OCI-LY7 (cell line): Measurements from ENCODE around the gene TNS3. TPM values are rescaled to one million over a fixed set of nuclear protein-coding genes. Genes with fewer than 3 reads are reported as not detected.

Experiments used
- BruUV-seq: library from RNA; stranded (reverse); fragments of 400-500 nt; replicated peaks from 2 replicates; lab custom pipeline; 2021; lab: Mats Ljungman, UMichigan
- CTCF ChIA-PET: fragments of 300-600 bp; sonication (Branson Sonifier 250); formaldehyde crosslinking; loops from one replicate; lab custom pipeline; 2022; ENCODE audit warnings: antibody characterized with exemption; ENCODE audit not compliant: unreplicated experiment; lab: Charles Lee
- POLR2A ChIA-PET: fragments of 300-600 bp; sonication (Branson Sonifier 250); formaldehyde crosslinking; loops from one replicate; lab custom pipeline; 2022; ENCODE audit warnings: antibody characterized with exemption; lab: Charles Lee
- DNase-seq: peaks from one replicate; pipeline ENCODE4 v3.0.0-alpha.2; 2015; ENCODE audit warnings: low spot score
- H2AFZ ChIP-seq: fragments of 200-600 bp; sonication (generic), shearing (Covaris generic); 2 replicates; pipeline ENCODE4 v1.6.1; 2014; ENCODE audit warnings: mild to moderate bottlenecking, antibody characterized with exemption, low read length, moderate library complexity
- H3K27ac ChIP-seq: fragments of 200-600 bp; sonication (generic); 2 replicates; pipeline ENCODE4 v1.5.1; 2014; ENCODE audit warnings: mixed run types, low read depth, mild to moderate bottlenecking, moderate library complexity, low read length, inconsistent platforms; ENCODE audit not compliant: poor library complexity, severe bottlenecking
- H3K36me3 ChIP-seq: fragments of 200-600 bp; sonication (generic); 2 replicates; pipeline ENCODE4 v1.6.1; 2014; ENCODE audit warnings: mild to moderate bottlenecking, antibody characterized with exemption, low read length, moderate library complexity, mixed read lengths; ENCODE audit not compliant: insufficient read depth
- H3K4me1 ChIP-seq: fragments of 200-600 bp; sonication (generic); 2 replicates; pipeline ENCODE4 v1.5.1; 2014; ENCODE audit warnings: mild to moderate bottlenecking, low read length; ENCODE audit not compliant: insufficient read depth, poor library complexity, severe bottlenecking
- H3K4me2 ChIP-seq: fragments of 200-600 bp; sonication (generic); 2 replicates; pipeline ENCODE4 v1.6.1; 2014; ENCODE audit warnings: mild to moderate bottlenecking, low read length
- H3K4me3 ChIP-seq: fragments of 200-600 bp; sonication (generic); 2 replicates; pipeline ENCODE4 v1.5.1; 2014; ENCODE audit warnings: mild to moderate bottlenecking, low read depth, low read length; ENCODE audit not compliant: poor library complexity, severe bottlenecking
- H3K79me2 ChIP-seq: fragments of 200-600 bp; sonication (generic); 2 replicates; pipeline ENCODE4 v1.6.1; 2016; ENCODE audit warnings: low read depth, mild to moderate bottlenecking, low read length, moderate library complexity, mixed read lengths; ENCODE audit not compliant: insufficient read depth
- H3K9me2 ChIP-seq: fragments of 200-600 bp; sonication (generic); 2 replicates; pipeline ENCODE4 v1.6.1; 2016; ENCODE audit warnings: mild to moderate bottlenecking, low read length, mixed read lengths; ENCODE audit not compliant: insufficient read depth
- H3K9me3 ChIP-seq: fragments of 200-600 bp; sonication (generic); 2 replicates; pipeline ENCODE4 v1.6.1; 2014; ENCODE audit warnings: mild to moderate bottlenecking, mixed run types, low read length, mixed read lengths
- H4K20me1 ChIP-seq: fragments of 200-600 bp; sonication (generic); 2 replicates; pipeline ENCODE4 v1.6.1; 2014; ENCODE audit warnings: mild to moderate bottlenecking, antibody characterized with exemption, low read length, moderate library complexity, mixed read lengths; ENCODE audit not compliant: insufficient read depth
- CTCF ChIP-seq: fragments of 200-600 bp; sonication (generic); conservative IDR thresholded peaks from 2 replicates; pipeline ENCODE4 v1.5.1; 2014; ENCODE audit warnings: mild to moderate bottlenecking, antibody characterized with exemption, low read length, moderate library complexity, mixed read lengths
- EZH2phosphoT487 ChIP-seq: fragments of 200-600 bp; sonication (generic); IDR thresholded peaks from 2 replicates; pipeline ENCODE4 v1.6.1; 2018; ENCODE audit warnings: low read depth, borderline replicate concordance, mild to moderate bottlenecking, mixed run types, antibody characterized with exemption, low read length, moderate library complexity, mixed read lengths
- intact Hi-C: fragments of 100-400 bp; cut with micrococcal nuclease; formaldehyde crosslinking; loops from one replicate; pipeline ENCODE4 v1.10.0; 2022; ENCODE audit not compliant: unreplicated experiment
- total RNA-seq, 2 experiments: library from RNA; depleted of rRNA in 1 of 2; stranded (reverse); fragments of >200 nt in 1 of 2; shearing (Covaris generic) in 1 of 2; gene quantifications; 2 replicates each; pipeline ENCODE4 v1.2.3, GENCODE V29; 2014 to 2022

Gene TNS3
- total RNA-seq, 2 experiments from 2014 or later = 9.5 to 42.1 TPM

GRCh38 chr7:47247132-47247531 is 334.8 kb downstream of the TNS3 start:
- Histone ChIP-seq H3K4me1 (no peaks in the 10 kb centered on the region), H3K4me3 (no peak overlapping the region), H4K20me1 (no peaks in the 10 kb centered on the region), H3K36me3 (no peaks in the 10 kb centered on the region), H3K27ac (no peak overlapping the region), H3K4me2 (no peak overlapping the region), H2AFZ (no peak overlapping the region), H3K9me3 (peaks cover 7% of the 10 kb centered on the region; the same call in 1 of the 2 replicates), H3K79me2 (no peaks in the 10 kb centered on the region), H3K9me2 (no peaks in the 10 kb centered on the region)
- BruUV-seq = no TSS peak
- DNase-seq = no peak
- no peak for TF ChIP-seq EZH2phosphoT487
- TF ChIP-seq CTCF = no peak
- CTCF ChIA-PET = no interaction called here
- intact Hi-C loops = no loop called here
- POLR2A ChIA-PET = no interaction called here

GRCh38 chr7:47244692-47245091 is 337.2 kb downstream of the TNS3 start:
- DNase-seq = no peak
- no peak for TF ChIP-seq CTCF
- TF ChIP-seq EZH2phosphoT487 = no peak
- Histone ChIP-seq H3K4me1 (no peaks in the 10 kb centered on the region), H2AFZ (no peak overlapping the region), H3K9me2 (no peaks in the 10 kb centered on the region), H3K36me3 (no peaks in the 10 kb centered on the region), H3K27ac (no peak overlapping the region), H3K4me3 (no peak overlapping the region), H3K79me2 (no peaks in the 10 kb centered on the region), H4K20me1 (no peaks in the 10 kb centered on the region), H3K4me2 (no peak overlapping the region), H3K9me3 (no peaks in the 10 kb centered on the region)
- intact Hi-C loops = no loop called here
- CTCF ChIA-PET = no interaction called here
- no TSS peak for BruUV-seq
- POLR2A ChIA-PET = no interaction called here

- intact Hi-C loops = no loop called here
- Histone ChIP-seq H3K36me3 (no peaks in the 10 kb centered on the region), H3K27ac (no peak overlapping the region), H3K9me2 (no peaks in the 10 kb centered on the region), H3K4me2 (no peak overlapping the region), H4K20me1 (no peaks in the 10 kb centered on the region), H3K4me3 (no peak overlapping the region), H3K9me3 (no peaks in the 10 kb centered on the region), H3K4me1 (no peaks in the 10 kb centered on the region), H2AFZ (no peak overlapping the region), H3K79me2 (no peaks in the 10 kb centered on the region)
- no peak for TF ChIP-seq EZH2phosphoT487
- TF ChIP-seq CTCF = no peak
- DNase-seq = no peak
- BruUV-seq = no TSS peak
- ChIA-PET CTCF (no interaction called here), POLR2A (interaction anchor here (0.7 to 1.0 kb wide), 2 partner anchors 8 to 568 kb away, joined by 3 to 4 read pairs; no protein-coding TSS in a partner anchor)
These were observed 340.5 kb downstream of the TNS3 start for GRCh38 chr7:47241112-47242065.
